A549 (cell line): ENCODE measurements around the gene CASK.

Source experiments
- EP300 ChIP-seq, 2 experiments: fragments of >200 bp; sonication (Bioruptor Twin); formaldehyde crosslinking; IDR thresholded peaks; 2 replicates in 1 of 2; 3 replicates in 1 of 2; pipeline ENCODE4 v1.6.1; 2016 to 2017
- JUN ChIP-seq, 2 experiments: fragments of >200 bp; sonication (Bioruptor Twin); formaldehyde crosslinking; IDR thresholded peaks; 2 replicates in 1 of 2; 3 replicates in 1 of 2; pipeline ENCODE4 v1.6.1; 2016 to 2017
- MAFK ChIP-seq: fragments of 450-650 bp; IDR thresholded peaks from 2 replicates; pipeline ENCODE4 v1.6.1; 2014; ENCODE audit not compliant: partially characterized antibody
- NR3C1 ChIP-seq: fragments of >200 bp; sonication (Bioruptor Twin); formaldehyde crosslinking; IDR thresholded peaks from 3 replicates; pipeline ENCODE4 v1.6.1; 2017
- RFX5 ChIP-seq: fragments of 450-650 bp; IDR thresholded peaks from 2 replicates; pipeline ENCODE4 v1.7.1; 2014; ENCODE audit warnings: antibody characterized with exemption, mild to moderate bottlenecking, moderate library complexity
- TF ChIP-seq, protein P1 (sequence below): fragments of >200 bp; sonication (Bioruptor Twin); formaldehyde crosslinking; IDR thresholded peaks from 3 replicates; pipeline ENCODE4 v1.5.1; 2016
- TF ChIP-seq, protein P2 (sequence below): fragments of 200-600 bp; sonication (generic); IDR thresholded peaks from 2 replicates; pipeline ENCODE4 v1.6.1; 2016; ENCODE audit warnings: antibody characterized with exemption, mild to moderate bottlenecking, moderate library complexity

DNA sequence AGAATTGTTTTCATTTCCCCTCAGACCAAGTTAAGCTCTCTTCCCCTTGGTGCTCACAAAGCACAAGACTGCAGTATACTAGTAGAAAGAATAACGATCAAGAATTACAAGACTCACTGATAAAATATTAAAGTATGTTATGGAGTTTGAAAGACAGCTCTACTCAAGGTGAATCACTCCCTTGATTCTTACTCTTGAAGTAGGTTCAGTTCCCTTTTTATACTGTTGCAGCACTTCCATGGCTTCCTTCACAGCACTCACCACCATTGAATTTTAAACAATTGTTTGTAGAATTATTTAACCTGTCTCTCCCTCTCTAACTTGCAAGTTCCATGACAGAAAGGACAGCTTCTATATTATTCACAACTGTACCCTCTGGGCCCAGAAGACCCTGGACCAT is 42.2 kb downstream of the CASK start:
- TF ChIP-seq, protein P1, sequence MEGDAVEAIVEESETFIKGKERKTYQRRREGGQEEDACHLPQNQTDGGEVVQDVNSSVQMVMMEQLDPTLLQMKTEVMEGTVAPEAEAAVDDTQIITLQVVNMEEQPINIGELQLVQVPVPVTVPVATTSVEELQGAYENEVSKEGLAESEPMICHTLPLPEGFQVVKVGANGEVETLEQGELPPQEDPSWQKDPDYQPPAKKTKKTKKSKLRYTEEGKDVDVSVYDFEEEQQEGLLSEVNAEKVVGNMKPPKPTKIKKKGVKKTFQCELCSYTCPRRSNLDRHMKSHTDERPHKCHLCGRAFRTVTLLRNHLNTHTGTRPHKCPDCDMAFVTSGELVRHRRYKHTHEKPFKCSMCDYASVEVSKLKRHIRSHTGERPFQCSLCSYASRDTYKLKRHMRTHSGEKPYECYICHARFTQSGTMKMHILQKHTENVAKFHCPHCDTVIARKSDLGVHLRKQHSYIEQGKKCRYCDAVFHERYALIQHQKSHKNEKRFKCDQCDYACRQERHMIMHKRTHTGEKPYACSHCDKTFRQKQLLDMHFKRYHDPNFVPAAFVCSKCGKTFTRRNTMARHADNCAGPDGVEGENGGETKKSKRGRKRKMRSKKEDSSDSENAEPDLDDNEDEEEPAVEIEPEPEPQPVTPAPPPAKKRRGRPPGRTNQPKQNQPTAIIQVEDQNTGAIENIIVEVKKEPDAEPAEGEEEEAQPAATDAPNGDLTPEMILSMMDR, result no peak
- no peak for TF ChIP-seq EP300 (IDR thresholded peaks at IDR 0.05)
- no peak for TF ChIP-seq JUN (IDR thresholded peaks at IDR 0.05)
- no peak for TF ChIP-seq NR3C1
- no peak for TF ChIP-seq RFX5
- TF ChIP-seq MAFK, result no peak
- TF ChIP-seq, protein P2, sequence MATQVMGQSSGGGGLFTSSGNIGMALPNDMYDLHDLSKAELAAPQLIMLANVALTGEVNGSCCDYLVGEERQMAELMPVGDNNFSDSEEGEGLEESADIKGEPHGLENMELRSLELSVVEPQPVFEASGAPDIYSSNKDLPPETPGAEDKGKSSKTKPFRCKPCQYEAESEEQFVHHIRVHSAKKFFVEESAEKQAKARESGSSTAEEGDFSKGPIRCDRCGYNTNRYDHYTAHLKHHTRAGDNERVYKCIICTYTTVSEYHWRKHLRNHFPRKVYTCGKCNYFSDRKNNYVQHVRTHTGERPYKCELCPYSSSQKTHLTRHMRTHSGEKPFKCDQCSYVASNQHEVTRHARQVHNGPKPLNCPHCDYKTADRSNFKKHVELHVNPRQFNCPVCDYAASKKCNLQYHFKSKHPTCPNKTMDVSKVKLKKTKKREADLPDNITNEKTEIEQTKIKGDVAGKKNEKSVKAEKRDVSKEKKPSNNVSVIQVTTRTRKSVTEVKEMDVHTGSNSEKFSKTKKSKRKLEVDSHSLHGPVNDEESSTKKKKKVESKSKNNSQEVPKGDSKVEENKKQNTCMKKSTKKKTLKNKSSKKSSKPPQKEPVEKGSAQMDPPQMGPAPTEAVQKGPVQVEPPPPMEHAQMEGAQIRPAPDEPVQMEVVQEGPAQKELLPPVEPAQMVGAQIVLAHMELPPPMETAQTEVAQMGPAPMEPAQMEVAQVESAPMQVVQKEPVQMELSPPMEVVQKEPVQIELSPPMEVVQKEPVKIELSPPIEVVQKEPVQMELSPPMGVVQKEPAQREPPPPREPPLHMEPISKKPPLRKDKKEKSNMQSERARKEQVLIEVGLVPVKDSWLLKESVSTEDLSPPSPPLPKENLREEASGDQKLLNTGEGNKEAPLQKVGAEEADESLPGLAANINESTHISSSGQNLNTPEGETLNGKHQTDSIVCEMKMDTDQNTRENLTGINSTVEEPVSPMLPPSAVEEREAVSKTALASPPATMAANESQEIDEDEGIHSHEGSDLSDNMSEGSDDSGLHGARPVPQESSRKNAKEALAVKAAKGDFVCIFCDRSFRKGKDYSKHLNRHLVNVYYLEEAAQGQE, result no peak
